GM19372 (cell line): ENCODE results near the gene KLC1.

ENCODE experiments used
- ATAC-seq: cut with Tn5 transposase; IDR thresholded peaks from one replicate; pipeline ENCODE4 v1.9.1; 2021; ENCODE audit warnings: mild to moderate bottlenecking, low read depth, moderate library complexity; ENCODE audit not compliant: unreplicated experiment

Gene KLC1

GRCh38 chr14:103656031-103656755, 27.2 kb downstream of the KLC1 start:
- ATAC-seq = no peak

GRCh38 chr14:103656756-103657133, 27.7 kb downstream of the KLC1 start:
- no peak for ATAC-seq

- no peak for ATAC-seq
Observed at GRCh38 chr14:103657471-103657870, 28.5 kb downstream of the KLC1 start.

- ATAC-seq = no peak
Observed at GRCh38 chr14:103659631-103660030, 30.6 kb downstream of the KLC1 start.

GRCh38 chr14:103662029-103662428, 33.0 kb downstream of the KLC1 start:
- no peak for ATAC-seq

GRCh38 chr14:103662591-103662990, 33.6 kb downstream of the KLC1 start:
- ATAC-seq = no peak

- ATAC-seq = no peak
Observed at GRCh38 chr14:103663506-103663905, 34.5 kb downstream of the KLC1 start.

GRCh38 chr14:103667671-103668070, 38.7 kb downstream of the KLC1 start:
- ATAC-seq = no peak

GRCh38 chr14:103668117-103668516, 39.1 kb downstream of the KLC1 start:
- no peak for ATAC-seq

- ATAC-seq = no peak
Observed at GRCh38 chr14:103669370-103669769, 40.4 kb downstream of the KLC1 start.

- no peak for ATAC-seq
Observed at GRCh38 chr14:103671911-103672310, 42.9 kb downstream of the KLC1 start.

- no peak for ATAC-seq
Observed at GRCh38 chr14:103675957-103676356, 46.9 kb downstream of the KLC1 start.

- no peak for ATAC-seq
Observed at GRCh38 chr14:103676881-103677675, 48.1 kb downstream of the KLC1 start.

- ATAC-seq = no peak
Observed at GRCh38 chr14:103679351-103679750, 50.3 kb downstream of the KLC1 start.

GRCh38 chr14:103680491-103681231, 51.6 kb downstream of the KLC1 start:
- no peak for ATAC-seq

- ATAC-seq = no peak
Observed at GRCh38 chr14:103683139-103683538, 54.1 kb downstream of the KLC1 start.

GRCh38 chr14:103684471-103684870, 55.5 kb downstream of the KLC1 start:
- no peak for ATAC-seq

- ATAC-seq = no peak
Observed at GRCh38 chr14:103684871-103685270, 55.9 kb downstream of the KLC1 start.

- no peak for ATAC-seq
Observed at GRCh38 chr14:103685276-103686211, 56.5 kb downstream of the KLC1 start.

- ATAC-seq = no peak
Observed at GRCh38 chr14:103686831-103687485, 57.9 kb downstream of the KLC1 start.
